ENCODE results near the gene SMARCA4. TPM values are rescaled to one million over a fixed set of nuclear protein-coding genes. Genes with fewer than 3 reads are reported as not detected.
"Not testable (repeated sequence)": the region's sequence is repeated elsewhere in the genome, so short reads cannot be mapped to it uniquely, and the experiment has no call there.

SMARCA4 gene
- total RNA-seq, 1 experiment from 2014 or later: 104 TPM

- DNase-seq (ENCODE audit: low read depth in 1 of 2, low spot score in 2 of 2): no peak
- H3K4me1 ChIP-seq (replicated peaks): no peaks in the 10 kb centered on the region
- no peaks in the 10 kb centered on the region for H3K27me3 ChIP-seq (replicated peaks)
- no peak overlapping the region for H3K27ac ChIP-seq
- H3K4me3 ChIP-seq: no peak overlapping the region
- H3K9me3 ChIP-seq (replicated peaks): no peaks in the 10 kb centered on the region
- H3K36me3 ChIP-seq: peaks cover 73% of the 10 kb centered on the region
Observed at GRCh38 chr19:10921910-10922637, 38.8 kb upstream of the SMARCA4 start.

GRCh38 chr19:10922638-10923014 is 38.2 kb upstream of the SMARCA4 start:
- Histone ChIP-seq H3K36me3 (peaks cover 78% of the 10 kb centered on the region), H3K4me1 (replicated peaks) (peaks cover 4% of the 10 kb centered on the region), H3K27ac (no peak overlapping the region), H3K4me3 (no peak overlapping the region), H3K27me3 (replicated peaks) (no peaks in the 10 kb centered on the region), H3K9me3 (replicated peaks) (no peaks in the 10 kb centered on the region)
- DNase-seq (ENCODE audit: low read depth in 1 of 2, low spot score in 2 of 2): no peak

- no peak for DNase-seq (ENCODE audit: low read depth in 1 of 2, low spot score in 2 of 2)
- no peaks in the 10 kb centered on the region for H3K27me3 ChIP-seq (replicated peaks)
- peaks cover 73% of the 10 kb centered on the region for H3K36me3 ChIP-seq
- H3K27ac ChIP-seq: no peak overlapping the region
- no peaks in the 10 kb centered on the region for H3K9me3 ChIP-seq (replicated peaks)
- no peak overlapping the region for H3K4me3 ChIP-seq
- peaks cover 8% of the 10 kb centered on the region for H3K4me1 ChIP-seq (replicated peaks)
Observed at GRCh38 chr19:10923260-10924112, 37.3 kb upstream of the SMARCA4 start.

GRCh38 chr19:10924597-10924996 is 36.2 kb upstream of the SMARCA4 start:
- Histone ChIP-seq H3K27ac (no peak overlapping the region), H3K4me1 (replicated peaks) (peaks cover 11% of the 10 kb centered on the region), H3K36me3 (peaks cover 73% of the 10 kb centered on the region), H3K27me3 (replicated peaks) (no peaks in the 10 kb centered on the region), H3K9me3 (replicated peaks) (no peaks in the 10 kb centered on the region), H3K4me3 (no peak overlapping the region)
- DNase-seq (ENCODE audit: low read depth in 1 of 2, low spot score in 2 of 2): no peak

GRCh38 chr19:10927730-10928562 is 32.9 kb upstream of the SMARCA4 start:
- no peak for DNase-seq (ENCODE audit: low read depth in 1 of 2, low spot score in 2 of 2)
- Histone ChIP-seq H3K27ac (peak overlapping the region; percentile 44), H3K9me3 (replicated peaks) (no peaks in the 10 kb centered on the region), H3K27me3 (replicated peaks) (no peaks in the 10 kb centered on the region), H3K4me1 (replicated peaks) (peaks cover 15% of the 10 kb centered on the region), H3K36me3 (peaks cover 69% of the 10 kb centered on the region), H3K4me3 (peak overlapping the region; percentile 85)

- Histone ChIP-seq H3K36me3 (peaks cover 66% of the 10 kb centered on the region), H3K9me3 (replicated peaks) (no peaks in the 10 kb centered on the region), H3K27ac (peak within 1 kb of the TSS; percentile 44), H3K4me3 (peak within 1 kb of the TSS; percentile 85), H3K27me3 (replicated peaks) (no peaks in the 10 kb centered on the region), H3K4me1 (replicated peaks) (peaks cover 15% of the 10 kb centered on the region)
- DNase-seq (ENCODE audit: low read depth in 1 of 2, low spot score in 2 of 2): peak; percentile 95 to 98
Observed at GRCh38 chr19:10928563-10929401, 32.0 kb upstream of the SMARCA4 start, which contains the start of the genes TIMM29 and YIPF2. TSS of gene TIMM29 (plus strand) at chr19:10928811. CDS start at chr19:10928823, 12 bp downstream. TSS of gene YIPF2 (minus strand) at chr19:10928639. CDS start at chr19:10928410, 229 bp downstream.

GRCh38 chr19:10929402-10929794 is 31.4 kb upstream of the SMARCA4 start:
- peak overlapping the region; percentile 85 for H3K4me3 ChIP-seq
- H3K9me3 ChIP-seq (replicated peaks): no peaks in the 10 kb centered on the region
- peak in 1 of 2 experiments; percentile 46 for DNase-seq (ENCODE audit: low read depth in 1 of 2, low spot score in 2 of 2)
- H3K27me3 ChIP-seq (replicated peaks): no peaks in the 10 kb centered on the region
- no peak overlapping the region; the same call in 1 of the 2 replicates for H3K27ac ChIP-seq
- peaks cover 15% of the 10 kb centered on the region for H3K4me1 ChIP-seq (replicated peaks)
- H3K36me3 ChIP-seq: peaks cover 60% of the 10 kb centered on the region

- no peak for DNase-seq (ENCODE audit: low read depth in 1 of 2, low spot score in 2 of 2)
Observed at GRCh38 chr19:10935371-10936059, 25.3 kb upstream of the SMARCA4 start.

GRCh38 chr19:10936661-10937084 is 24.2 kb upstream of the SMARCA4 start:
- Histone ChIP-seq H3K27me3 (replicated peaks) (no peaks in the 10 kb centered on the region), H3K4me3 (no peak overlapping the region), H3K4me1 (replicated peaks) (peaks cover 7% of the 10 kb centered on the region), H3K27ac (no peak overlapping the region), H3K36me3 (peaks cover 19% of the 10 kb centered on the region), H3K9me3 (replicated peaks) (no peaks in the 10 kb centered on the region)
- DNase-seq (ENCODE audit: low read depth in 1 of 2, low spot score in 2 of 2): peak in 1 of 2 experiments; percentile 70

More at GRCh38 chr19:10935371-10936059, 25.3 kb upstream of the SMARCA4 start:
- H3K27ac ChIP-seq: no peak overlapping the region
- H3K36me3 ChIP-seq: peaks cover 26% of the 10 kb centered on the region
- peaks cover 7% of the 10 kb centered on the region for H3K4me1 ChIP-seq (replicated peaks)
- no peaks in the 10 kb centered on the region for H3K9me3 ChIP-seq (replicated peaks)
- H3K27me3 ChIP-seq (replicated peaks): no peaks in the 10 kb centered on the region
- no peak overlapping the region for H3K4me3 ChIP-seq

- H3K9me3 ChIP-seq (replicated peaks); H3K27ac ChIP-seq; H3K27me3 ChIP-seq (replicated peaks); H3K36me3 ChIP-seq; DNase-seq (ENCODE audit: low read depth in 1 of 2, low spot score in 2 of 2); H3K4me3 ChIP-seq; H3K4me1 ChIP-seq (replicated peaks): not testable (repeated sequence)
Observed at GRCh38 chr19:10941649-10942048, 19.2 kb upstream of the SMARCA4 start.

- H3K27ac ChIP-seq; DNase-seq (ENCODE audit: low read depth in 1 of 2, low spot score in 2 of 2); H3K9me3 ChIP-seq (replicated peaks); H3K36me3 ChIP-seq; H3K27me3 ChIP-seq (replicated peaks); H3K4me3 ChIP-seq: not testable (repeated sequence)
- H3K4me1 ChIP-seq (replicated peaks): peaks cover 19% of the 10 kb centered on the region
Observed at GRCh38 chr19:10943412-10943811, 17.4 kb upstream of the SMARCA4 start.

GRCh38 chr19:10945264-10945663 is 15.6 kb upstream of the SMARCA4 start:
- no peak overlapping the region for H3K27ac ChIP-seq
- peaks cover 12% of the 10 kb centered on the region for H3K4me1 ChIP-seq (replicated peaks)
- no peak overlapping the region for H3K4me3 ChIP-seq
- no peaks in the 10 kb centered on the region for H3K9me3 ChIP-seq (replicated peaks)
- H3K36me3 ChIP-seq: no peaks in the 10 kb centered on the region
- H3K27me3 ChIP-seq (replicated peaks): no peaks in the 10 kb centered on the region
- DNase-seq (ENCODE audit: low read depth in 1 of 2, low spot score in 2 of 2): no peak

Data from SJSA1 (cell line).